COR-L47 (cell line): ENCODE data around the gene RFPL4AL1.
"Not testable (repeated sequence)": the region's sequence is repeated elsewhere in the genome, so short reads cannot be mapped to it uniquely, and the experiment has no call there.

Experiments
- DNase-seq: peaks from one replicate; lab custom pipeline; 2025; lab: John Stamatoyannopoulos, UW

RFPL4AL1 gene

DNA sequence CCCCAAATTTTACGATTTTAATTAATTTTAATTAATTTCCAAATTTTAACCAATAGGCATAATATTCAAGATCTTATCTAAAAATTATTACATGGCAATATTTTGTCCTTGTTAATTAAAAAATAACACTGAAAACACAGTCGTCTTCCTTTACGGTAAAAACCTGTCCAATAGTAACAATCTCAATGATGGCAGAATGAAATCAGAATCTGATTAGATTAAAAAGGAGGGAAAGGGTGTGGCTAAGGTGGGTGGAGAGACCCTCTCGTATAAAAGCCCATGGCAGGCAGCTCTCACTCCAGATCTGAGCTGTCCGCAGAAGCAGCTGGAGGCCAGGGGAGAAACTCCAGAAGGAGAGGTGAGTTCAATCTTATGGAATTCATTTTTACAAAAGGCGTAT is at the start of gene RFPL4AL1:
RFPL4AL1 (plus strand) TSS at position 301 of the 400 bp plus-strand sequence. CDS start 2,687 bp downstream, outside the sequence.
- DNase-seq, result not testable (repeated sequence)

DNA sequence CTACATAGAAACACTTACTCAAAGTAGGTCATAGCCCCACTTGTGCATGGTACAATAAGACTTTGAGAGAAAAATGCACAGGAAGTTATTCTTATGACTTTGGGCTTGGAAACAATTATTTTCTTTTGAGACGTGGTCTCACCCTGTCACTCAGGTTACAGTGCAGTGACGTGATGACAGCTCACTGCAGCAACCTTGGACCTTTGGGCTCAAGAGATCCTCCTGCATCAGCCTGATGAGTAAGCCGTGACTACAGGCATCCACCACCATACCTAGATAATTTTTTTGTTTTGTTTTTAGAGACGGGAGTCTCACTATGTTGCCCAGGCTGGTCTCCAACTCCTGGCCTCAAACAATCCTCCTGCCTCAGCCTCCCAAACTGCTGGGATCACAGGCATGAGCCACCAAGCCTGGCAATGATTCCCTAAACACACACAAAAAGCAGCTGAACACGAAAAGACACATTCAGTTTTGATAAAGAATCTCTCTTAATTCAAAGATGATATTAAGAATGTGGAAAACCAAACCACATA is 48.6 kb upstream of the RFPL4AL1 start:
- DNase-seq, result no peak

- DNase-seq, result no peak
Observed at GRCh38 chr19:55720801-55721200, 48.1 kb upstream of the RFPL4AL1 start.

DNA sequence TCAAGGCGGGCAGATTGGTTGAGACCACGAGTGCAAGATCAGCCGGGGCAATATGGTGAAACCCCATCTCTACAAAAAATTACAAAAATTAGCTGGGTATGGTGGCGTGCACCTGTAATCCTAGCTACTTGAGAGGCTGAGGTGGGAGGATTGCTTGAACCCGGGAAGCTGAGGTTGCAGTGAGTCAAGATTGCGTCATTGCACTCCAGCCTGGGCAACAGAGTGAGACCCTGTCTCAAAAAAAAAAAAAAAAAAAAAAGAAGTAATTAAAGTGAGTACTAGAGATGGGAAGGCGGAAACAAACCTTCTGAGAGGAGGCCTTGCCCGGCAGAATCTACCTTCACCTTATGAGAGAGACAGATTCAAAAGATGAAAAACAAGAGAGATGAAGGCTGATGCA is 45.4 kb upstream of the RFPL4AL1 start:
- DNase-seq, result no peak

DNA sequence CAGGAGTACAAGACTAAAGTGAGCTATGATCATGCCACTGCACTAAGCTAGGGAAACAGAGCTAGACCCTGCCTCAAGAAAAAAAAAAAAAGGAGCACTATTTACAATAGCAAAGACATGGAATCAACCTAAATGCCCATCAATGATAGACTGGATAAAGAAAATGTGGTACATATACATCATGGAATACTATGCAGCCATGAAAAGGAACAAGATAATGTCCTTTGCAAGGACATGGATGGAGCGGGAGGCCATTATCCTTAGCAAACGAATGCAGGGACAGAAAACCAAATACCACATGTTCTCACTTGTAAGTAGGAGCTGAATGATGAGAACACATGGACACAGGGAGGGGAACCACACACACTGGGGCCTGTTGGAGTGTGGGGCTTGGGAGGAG is 38.5 kb upstream of the RFPL4AL1 start:
- DNase-seq, result not testable (repeated sequence)

GRCh38 chr19:55738302-55738701 is 30.6 kb upstream of the RFPL4AL1 start, which contains the start of gene NLRP9:
Gene NLRP9 (minus strand): TSS chr19:55738402. CDS start chr19:55738374, 28 bp downstream.
- no peak for DNase-seq

DNA sequence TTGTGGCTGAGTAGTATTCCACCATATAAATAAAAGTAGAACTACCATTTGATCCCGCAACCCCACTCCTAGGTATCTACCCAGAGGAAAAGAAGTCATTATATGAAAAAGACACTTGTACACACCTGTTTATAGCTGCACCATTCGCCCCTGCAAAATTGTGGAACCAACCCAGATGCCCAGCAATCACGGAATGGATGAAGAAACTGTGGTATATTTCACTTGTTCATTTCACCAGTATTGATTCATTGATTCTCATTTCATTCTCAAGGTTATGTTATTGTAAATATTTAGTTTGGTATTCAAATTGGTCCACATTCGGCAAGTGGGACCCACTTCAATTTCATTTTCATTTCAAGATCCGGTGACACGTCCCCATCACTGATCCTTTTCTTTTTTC is 18.2 kb upstream of the RFPL4AL1 start:
- DNase-seq, result no peak

DNA sequence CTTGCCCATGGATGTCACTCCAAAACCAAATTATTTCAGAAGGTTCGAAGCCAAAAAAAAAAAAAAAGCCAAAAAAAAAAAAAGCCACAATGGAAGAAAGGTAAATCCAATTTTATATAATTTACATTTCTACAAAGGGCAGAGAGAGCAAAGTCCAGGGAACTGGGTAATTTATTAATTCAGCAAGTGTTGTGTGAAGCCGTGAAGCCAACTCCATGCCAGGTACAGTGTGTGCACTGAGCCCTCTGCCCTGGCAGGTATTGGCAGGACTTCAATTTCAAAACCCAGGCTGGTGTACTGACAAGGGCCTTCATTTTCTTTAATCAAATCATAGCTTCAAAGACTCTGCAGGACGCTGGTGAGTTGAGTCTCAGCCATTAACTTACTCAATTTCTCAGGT is 15.5 kb upstream of the RFPL4AL1 start:
- no peak for DNase-seq

GRCh38 chr19:55756808-55757207 is 12.1 kb upstream of the RFPL4AL1 start:
- not testable (repeated sequence) for DNase-seq

GRCh38 chr19:55758797-55759196 is 10.1 kb upstream of the RFPL4AL1 start, which contains the start of gene RFPL4A:
Gene RFPL4A (plus strand): TSS chr19:55759097. CDS start chr19:55761801, 2,704 bp downstream.
- DNase-seq, result not testable (repeated sequence)

GRCh38 chr19:55766466-55766865 is 2.5 kb upstream of the RFPL4AL1 start:
- no peak for DNase-seq

GRCh38 chr19:55769632-55770031 is 714 bp downstream of the RFPL4AL1 start:
- DNase-seq, result not testable (repeated sequence)

GRCh38 chr19:55777528-55777927 is 8.6 kb downstream of the RFPL4AL1 start:
- DNase-seq, result no peak

- DNase-seq, result no peak
Observed at GRCh38 chr19:55778331-55778730, 9.4 kb downstream of the RFPL4AL1 start.

DNA sequence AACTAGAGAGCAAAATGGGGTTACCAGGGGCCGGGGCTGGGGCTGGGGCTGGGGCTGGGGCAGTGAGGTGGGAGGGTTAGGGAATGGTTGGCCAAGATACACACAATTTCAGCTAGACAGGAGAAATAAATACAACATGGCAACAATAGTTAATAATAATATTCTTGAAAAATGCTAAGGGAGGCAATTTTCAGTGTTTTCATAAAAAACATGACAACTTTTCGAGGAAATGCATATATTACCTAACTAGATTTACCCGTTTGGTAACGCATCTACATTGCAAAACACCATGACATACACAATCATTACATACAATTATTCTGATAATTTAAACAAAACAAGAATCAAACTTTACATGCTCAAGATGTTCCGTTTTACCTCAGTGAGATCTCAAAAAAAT is 12.2 kb downstream of the RFPL4AL1 start:
- no peak for DNase-seq

DNA sequence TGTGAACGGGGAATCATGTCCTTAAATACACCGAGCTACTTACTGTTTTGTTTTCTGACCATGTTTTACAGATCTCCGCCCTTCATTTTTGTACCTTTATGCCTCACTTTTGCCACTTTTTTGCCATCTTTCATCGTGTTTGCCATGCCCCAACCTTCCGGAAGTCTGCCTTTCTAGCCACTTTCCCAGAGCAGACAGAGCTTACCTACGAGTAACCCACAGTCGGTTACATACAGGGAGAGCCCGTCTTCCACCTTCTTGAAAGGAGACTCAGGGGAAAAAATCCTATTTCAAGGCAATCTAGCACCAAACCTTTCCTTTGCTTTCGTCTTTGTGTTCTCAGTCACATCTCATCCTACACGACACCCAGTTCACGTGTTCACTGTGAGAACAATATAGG is 26.1 kb downstream of the RFPL4AL1 start:
- no peak for DNase-seq

DNA sequence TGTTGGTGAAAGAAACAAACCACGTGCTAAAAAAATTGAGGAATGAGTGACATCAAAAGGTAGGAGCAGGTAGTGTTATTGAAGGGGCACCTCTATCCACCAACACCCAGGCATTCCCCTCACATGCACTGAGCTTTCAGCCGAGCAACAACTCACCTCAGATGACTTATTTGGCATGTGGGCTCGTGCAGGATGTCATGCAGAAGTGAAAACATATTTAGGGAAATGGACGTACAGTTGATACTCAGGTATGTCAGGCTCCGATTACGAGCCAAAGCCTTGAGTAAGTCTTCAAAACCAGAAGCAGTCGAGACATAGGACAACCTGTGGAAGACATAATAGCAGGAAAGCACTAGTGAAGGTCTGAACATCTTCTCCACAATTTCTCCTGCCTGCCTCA is 32.5 kb downstream of the RFPL4AL1 start:
- no peak for DNase-seq

DNA sequence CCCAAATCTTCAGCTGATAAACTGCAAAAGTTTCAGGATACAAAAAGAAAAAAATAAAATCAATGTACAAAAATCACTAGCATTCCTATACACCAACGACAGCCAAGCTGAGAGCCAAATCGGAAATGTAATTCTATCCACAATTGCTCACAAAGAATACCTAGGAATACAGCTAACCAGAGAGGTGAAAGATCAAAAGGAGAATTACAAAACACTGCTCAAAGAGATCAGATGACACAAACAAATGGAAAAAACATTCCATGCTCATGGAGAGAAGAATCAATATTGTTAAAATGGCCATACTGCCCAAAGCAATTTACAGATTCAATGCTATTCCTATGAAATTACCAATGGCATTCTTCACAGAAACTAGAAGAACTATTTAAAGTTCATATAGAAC is 33.4 kb downstream of the RFPL4AL1 start:
- DNase-seq, result no peak

DNA sequence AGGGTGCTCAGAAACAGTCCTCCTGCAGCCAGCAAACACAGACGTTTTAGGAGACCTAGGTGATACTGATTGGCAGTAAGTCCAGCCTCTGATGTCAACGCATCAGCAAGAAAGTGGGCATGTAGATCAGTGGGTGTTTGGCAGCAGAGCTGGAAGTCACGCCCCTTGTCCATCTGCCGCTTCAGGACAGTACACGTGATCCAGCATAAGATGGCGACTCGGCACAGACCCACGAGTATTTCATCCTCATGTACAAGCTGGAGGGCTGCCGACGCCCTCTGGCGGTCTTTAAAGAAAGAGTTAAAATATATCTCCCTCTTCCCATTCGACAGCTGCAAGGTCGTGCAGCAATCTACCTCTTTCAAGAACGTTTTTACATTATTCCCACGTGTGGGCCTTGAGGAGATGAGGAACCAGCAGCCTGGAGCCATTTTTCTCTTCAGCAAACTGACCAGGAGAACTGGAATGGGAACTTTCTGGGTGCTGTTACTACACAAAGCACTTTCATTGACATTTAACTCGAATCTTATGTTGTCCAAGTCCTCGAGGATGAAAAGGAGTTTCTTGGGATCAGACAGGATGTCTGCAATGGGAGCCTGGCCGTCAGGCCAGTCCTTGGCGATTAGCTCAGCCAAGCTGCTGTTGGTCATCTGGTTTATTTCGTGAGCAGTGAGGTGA is 40.6 kb downstream of the RFPL4AL1 start:
- peak; percentile 87 for DNase-seq

DNA sequence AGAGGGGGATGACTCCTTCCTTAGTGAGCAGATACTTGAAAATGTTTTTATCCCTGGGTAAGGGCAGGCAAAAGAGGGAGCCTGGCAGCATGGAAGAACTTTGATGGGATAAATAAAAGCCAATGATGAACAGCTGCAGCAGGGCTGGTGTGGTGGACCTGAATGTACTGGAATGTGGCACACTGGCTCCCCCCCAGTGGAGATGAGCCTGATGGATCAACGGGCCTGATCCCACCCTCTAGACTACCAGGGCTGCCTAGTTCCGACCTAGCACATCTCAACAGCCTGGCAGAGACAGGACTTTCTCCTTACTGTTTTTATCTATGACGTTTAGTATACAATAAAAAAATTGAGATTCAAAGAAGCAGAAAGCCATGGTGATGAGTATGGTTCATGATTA is 42.4 kb downstream of the RFPL4AL1 start:
- no peak for DNase-seq

- no peak for DNase-seq
Observed at GRCh38 chr19:55812449-55812848, 43.5 kb downstream of the RFPL4AL1 start.

DNA sequence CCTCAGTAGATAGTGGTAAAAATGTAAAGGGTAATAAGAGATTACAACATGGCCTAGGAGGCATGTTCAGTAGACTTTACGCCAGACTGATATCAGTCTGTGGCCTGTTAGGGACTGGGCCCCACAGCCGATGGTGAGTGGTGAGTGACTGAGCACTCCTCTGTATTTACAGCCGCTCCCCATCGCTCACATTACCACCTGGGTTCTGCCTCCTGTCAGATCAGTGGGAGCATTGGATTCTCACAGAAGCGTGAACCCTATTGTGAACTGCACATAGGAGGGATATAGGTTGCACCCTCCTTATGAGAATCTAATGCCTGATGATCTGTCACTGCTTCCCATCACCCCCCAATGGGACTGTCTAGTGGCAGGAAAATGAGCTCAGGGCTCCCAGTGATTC is 45.0 kb downstream of the RFPL4AL1 start:
- no peak for DNase-seq

DNA sequence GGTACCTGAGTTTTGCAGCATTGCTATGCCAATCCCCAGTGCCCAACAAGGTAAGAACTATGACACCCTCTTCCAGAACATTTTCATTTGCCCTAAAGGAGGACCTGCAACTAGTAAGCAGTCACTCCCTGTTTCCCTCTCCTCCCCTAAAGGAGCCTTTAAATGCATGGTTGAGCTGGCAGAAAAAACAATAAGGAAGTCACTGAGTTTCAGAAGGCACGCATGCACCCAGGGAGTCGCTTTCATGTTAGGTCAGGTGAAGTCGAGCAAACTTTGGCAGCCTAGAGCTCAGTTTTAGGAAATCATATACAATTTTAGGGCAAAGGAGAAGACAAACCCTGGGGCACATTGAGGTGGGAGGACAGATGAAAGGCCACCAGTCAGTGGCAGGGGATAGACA is 51.1 kb downstream of the RFPL4AL1 start:
- DNase-seq, result no peak
